Spleen (tissue), 11 donors: ENCODE data around the gene CSTB. TPM values are rescaled to one million over a fixed set of nuclear protein-coding genes. Genes with fewer than 3 reads are reported as not detected.

Source experiments
- DNase-seq: peaks from one replicate; pipeline ENCODE4 v3.0.0-alpha.2; 2020
- H3K27ac ChIP-seq, 8 donors: fragments of 200-600 bp; sonication (generic) in 7 of 8; 1 replicate in 4 of 8; 2 replicates in 4 of 8; pipeline versions ENCODE4 v1.5.0 to v1.8.0; 2016 to 2021; ENCODE audit warnings: inconsistent platforms in 4 of 8, mild to moderate bottlenecking in 4 of 8, moderate library complexity in 1 of 8
- H3K27me3 ChIP-seq, 7 donors: fragments of 200-600 bp; sonication (generic) in 6 of 7; replicated peaks in 1 of 7; 1 replicate in 4 of 7; 2 replicates in 3 of 7; pipeline versions ENCODE4 v1.5.0 to v1.8.0; 2016 to 2021; ENCODE audit warnings: inconsistent platforms in 3 of 7, mild to moderate bottlenecking in 1 of 7
- H3K36me3 ChIP-seq, 6 donors: fragments of 200-600 bp; sonication (generic) in 5 of 6; 1 replicate in 4 of 6; 2 replicates in 2 of 6; pipeline versions ENCODE4 v1.5.0 to v1.8.0; 2016 to 2021; ENCODE audit warnings: inconsistent platforms in 2 of 6
- H3K4me1 ChIP-seq, 6 donors: fragments of 200-600 bp; sonication (generic) in 5 of 6; 1 replicate in 3 of 6; 2 replicates in 3 of 6; pipeline versions ENCODE4 v1.5.0 to v1.8.0; 2016 to 2021; ENCODE audit warnings: inconsistent platforms in 3 of 6
- H3K4me3 ChIP-seq, 8 donors: fragments of 200-600 bp; sonication (generic) in 7 of 8; 1 replicate in 4 of 8; 2 replicates in 4 of 8; pipeline versions ENCODE4 v1.5.0 to v1.8.0; 2016 to 2021; ENCODE audit warnings: inconsistent platforms in 4 of 8, mild to moderate bottlenecking in 4 of 8, moderate library complexity in 2 of 8
- H3K9me3 ChIP-seq, 8 donors: fragments of 200-600 bp; sonication (generic) in 7 of 8; 1 replicate in 4 of 8; 2 replicates in 4 of 8; pipeline versions ENCODE4 v1.5.0 to v1.8.0; 2016 to 2021; ENCODE audit warnings: inconsistent platforms in 4 of 8
- CTCF ChIP-seq, 11 experiments: fragments of 200-600 bp in 7 of 11; fragments of 450-650 bp in 4 of 11; sonication (generic) in 4 of 11; IDR thresholded peaks in 8 of 11; conservative IDR thresholded peaks in 3 of 11; 1 replicate in 7 of 11; 2 replicates in 4 of 11; pipeline versions ENCODE4 v1.4.0 to v1.8.0; 2016 to 2021; ENCODE audit warnings: antibody characterized with exemption in 11 of 11, inconsistent platforms in 4 of 11, mild to moderate bottlenecking in 1 of 11
- POLR2A ChIP-seq, 3 donors: fragments of 450-650 bp; IDR thresholded peaks; one replicate each; pipeline ENCODE4 v1.5.1; 2017; ENCODE audit warnings: antibody characterized with exemption in 3 of 3, mild to moderate bottlenecking in 1 of 3
- POLR2AphosphoS5 ChIP-seq, 3 donors: sonication (generic); formaldehyde crosslinking; IDR thresholded peaks; one replicate each; pipeline ENCODE4 v1.5.1; 2017; ENCODE audit warnings: antibody characterized with exemption in 3 of 3
- WGBS, 5 donors: extraction: QIAGEN DNeasy Blood & Tissue Kit in 3 of 5; methylation state at CpG; one replicate each; pipeline versions ENCODE4 v1.1.5 to v1.1.7; 2013 to 2018; 5-methylcytosine and 5-hydroxymethylcytosine counted together
- intact Hi-C: fragments of 100-400 bp; cut with DNase I; formaldehyde crosslinking; loops from one replicate; pipeline ENCODE4 v1.15.0; 2023; ENCODE audit warnings: low total_unique reads
- polyA plus RNA-seq, 3 donors: library from polyadenylated mRNA; stranded (reverse); fragments of 200-250 nt; gene quantifications; one replicate each; pipeline ENCODE4 v1.2.1, GENCODE V29; 2013
- total RNA-seq, 7 donors: library from RNA; depleted of rRNA in 3 of 7; stranded (reverse); fragments of >200 nt in 3 of 7; fragmentation: NEBNext Ultra II Directional in 4 of 7; extraction: Animal tissue kit (Norgen Biotek cat#: 25700) in 4 of 7; gene quantifications; one replicate each; pipeline versions ENCODE4 v1.1.0 to v1.2.1, GENCODE V29; 2016 to 2021
- donor health status: healthy with polysubstance abuse.
- donor health status: DM: no; HTN: no; CAD: no; lungs with moderate emphysema.
- donor health status: DM: no; HTN: no; CAD: no.
- donor health status: Bipolar disorder and iron deficiency.
- donor health status: healthy.
- donor health status: DM: no; HTN: no; CAD: no.
- donor health status: DM: yes; HTN: yes; CAD: no.

Gene CSTB
- total and polyA plus RNA-seq, 10 donors = 10.5 to 93.8 (median 33.2) TPM

GRCh38 chr21:43733060-43733459 lies 43.0 kb downstream of the CSTB start:
- Histone ChIP-seq H3K36me3 (peaks cover 0 to 63% (median 21%) of the 10 kb centered on the region in 6 donors), H3K27me3 (no peaks in the 10 kb centered on the region), H3K27ac (peak overlapping the region in 2 of 8 donors; percentile 56), H3K9me3 (no peaks in the 10 kb centered on the region), H3K4me1 (peaks cover 6 to 74% (median 35%) of the 10 kb centered on the region in 6 donors), H3K4me3 (peak overlapping the region in 1 of 8 donors; percentile 10)
- intact Hi-C loops = no loop called here
- no peak for DNase-seq
- WGBS, 5 donors = 39 to 72% (median 63%) methylated on average over 9 to 10 of the region's 10 CpGs
- no peak for TF ChIP-seq CTCF (IDR thresholded peaks at IDR 0.05 in 8 of 11, conservative IDR thresholded peaks at IDR 0.05 in 3 of 11)
- TF ChIP-seq POLR2A (IDR thresholded peaks at IDR 0.05) = no peak
- TF ChIP-seq POLR2AphosphoS5 (IDR thresholded peaks at IDR 0.05) = no peak

- intact Hi-C loops = no loop called here
- peak overlapping the region in 1 of 8 donors; percentile 56 for H3K27ac ChIP-seq
- H3K27me3 ChIP-seq = no peaks in the 10 kb centered on the region
- H3K9me3 ChIP-seq = no peaks in the 10 kb centered on the region
- TF ChIP-seq POLR2A (IDR thresholded peaks at IDR 0.05) = no peak
- TF ChIP-seq POLR2AphosphoS5 (IDR thresholded peaks at IDR 0.05) = no peak
- TF ChIP-seq CTCF (IDR thresholded peaks at IDR 0.05 in 8 of 11, conservative IDR thresholded peaks at IDR 0.05 in 3 of 11) = no peak
- no peak overlapping the region for H3K4me3 ChIP-seq
- peaks cover 16 to 84% (median 45%) of the 10 kb centered on the region in 6 donors for H3K4me1 ChIP-seq
- WGBS, 5 donors = 85 to 92% (median 87%) methylated on average over 19 to 23 of the region's 23 CpGs
- H3K36me3 ChIP-seq = peaks cover 0 to 54% (median 16%) of the 10 kb centered on the region in 6 donors
- DNase-seq = no peak
Measured at GRCh38 chr21:43731891-43732711, 44.0 kb downstream of the CSTB start.

GRCh38 chr21:43731476-43731875 lies 44.6 kb downstream of the CSTB start:
- H3K36me3 ChIP-seq = peaks cover 0 to 48% (median 16%) of the 10 kb centered on the region in 6 donors
- WGBS, 5 donors = 78 to 92% (median 86%) methylated on average over 6 of the region's 6 CpGs
- H3K9me3 ChIP-seq = no peaks in the 10 kb centered on the region
- H3K27ac ChIP-seq = peak overlapping the region in 1 of 8 donors; percentile 18
- H3K27me3 ChIP-seq = no peaks in the 10 kb centered on the region
- no peak for DNase-seq
- no peak overlapping the region for H3K4me3 ChIP-seq
- intact Hi-C loops = no loop called here
- peaks cover 22 to 85% (median 51%) of the 10 kb centered on the region in 6 donors for H3K4me1 ChIP-seq
- no peak for TF ChIP-seq CTCF (IDR thresholded peaks at IDR 0.05 in 8 of 11, conservative IDR thresholded peaks at IDR 0.05 in 3 of 11)
- TF ChIP-seq POLR2AphosphoS5 (IDR thresholded peaks at IDR 0.05) = no peak
- TF ChIP-seq POLR2A (IDR thresholded peaks at IDR 0.05) = no peak
